ENCODE results near the gene ORM1. TPM values are rescaled to one million over a fixed set of nuclear protein-coding genes. Genes with fewer than 3 reads are reported as not detected.
A peak's percentile ranks its signal among the peaks of the same experiment; 100 is the strongest.

ORM1 gene
- total RNA-seq, 2 experiments from 2014 or later, result not detected

- Mint-ChIP-seq H3K4me3 (no peak overlapping the region), H3K27me3 (no peaks in the 10 kb centered on the region), H3K4me1 (ENCODE audit: low read depth) (peaks cover 86% of the 10 kb centered on the region), H3K9me3 (no peaks in the 10 kb centered on the region), H3K36me3 (peaks cover 71% of the 10 kb centered on the region), H3K27ac (peak overlapping the region; percentile 98)
- CTCF ChIA-PET, result interaction anchor here (1.2 to 5.2 kb wide), 2 partner anchors 9 to 27 kb away, joined by 3 to 53 read pairs; partner anchors contain the start of gene AKNA
- POLR2A ChIA-PET, result interaction anchor here (0.9 to 6.0 kb wide), 3 partner anchors 10 to 12 kb away, joined by 4 to 100 read pairs (median 9); partner anchors contain the start of gene AKNA
- no peak for DNase-seq
- intact Hi-C loops (cut with micrococcal nuclease), result no loop called here
Measured at GRCh38 chr9:114375386-114376175, 52.7 kb downstream of the ORM1 start.

Other genes starting within 250 kb of the ORM1 start
- gene AMBP, start 244.8 kb upstream of the ORM1 start, total RNA-seq, result not detected
- gene KIF12, start 223.8 kb upstream of the ORM1 start, total RNA-seq, result not detected
- 1 to 10 TPM; 4.0 to 4.1 TPM for gene COL27A1, start 167.6 kb upstream of the ORM1 start, total RNA-seq
- gene ORM2, start 6.8 kb downstream of the ORM1 start, total RNA-seq, result not detected
- gene AKNA, start 64.9 kb downstream of the ORM1 start, total RNA-seq, result 100 to 1,000 TPM; 127 to 130 TPM
- 1 to 10 TPM; 2.8 to 4.4 TPM for gene WHRN, start 182.4 kb downstream of the ORM1 start, total RNA-seq

Measured in activated CD4-positive, alpha-beta memory T cell treated with anti-CD3 and anti-CD28 coated beads for 36 hours (primary cell).